ENCODE measurements around the gene ZFHX3. TPM values are rescaled to one million over a fixed set of nuclear protein-coding genes. Genes with fewer than 3 reads are reported as not detected.

Gene ZFHX3
- total and polyA plus RNA-seq, 2 experiments from 2014 or later: 6.7 to 12.2 TPM

- H3K4me1 ChIP-seq (ENCODE audit: low read depth): peaks cover 16% of the 10 kb centered on the region
- no peaks in the 10 kb centered on the region for H3K9me3 ChIP-seq (ENCODE audit: low read depth)
- no peak for DNase-seq (ENCODE audit: low read depth in 1 of 2, low spot score in 1 of 2)
- H3K27ac ChIP-seq: no peak overlapping the region
- TF ChIP-seq CTCF (IDR thresholded peaks at IDR 0.05; ENCODE audit: low read depth, low read length): no peak
- H3K4me3 ChIP-seq: no peak overlapping the region
- H3K27me3 ChIP-seq: no peaks in the 10 kb centered on the region
- no peaks in the 10 kb centered on the region for H3K36me3 ChIP-seq
These were observed 239.2 kb downstream of the ZFHX3 start for GRCh38 chr16:72808754-72809153.

- Histone ChIP-seq H3K27me3 (no peaks in the 10 kb centered on the region), H3K27ac (no peak overlapping the region), H3K4me3 (no peak overlapping the region), H3K9me3 (ENCODE audit: low read depth) (no peaks in the 10 kb centered on the region), H3K36me3 (no peaks in the 10 kb centered on the region), H3K4me1 (ENCODE audit: low read depth) (peaks cover 4% of the 10 kb centered on the region)
- no peak for TF ChIP-seq CTCF (IDR thresholded peaks at IDR 0.05; ENCODE audit: low read depth, low read length)
- no peak for DNase-seq (ENCODE audit: low read depth in 1 of 2, low spot score in 1 of 2)
These were observed 240.7 kb downstream of the ZFHX3 start for GRCh38 chr16:72807245-72807644.

GRCh38 chr16:72805486-72805885, 242.4 kb downstream of the ZFHX3 start:
- H3K36me3 ChIP-seq: no peaks in the 10 kb centered on the region
- no peak overlapping the region for H3K27ac ChIP-seq
- peaks cover 2% of the 10 kb centered on the region for H3K4me1 ChIP-seq (ENCODE audit: low read depth)
- H3K4me3 ChIP-seq: no peak overlapping the region
- no peak for TF ChIP-seq CTCF (IDR thresholded peaks at IDR 0.05; ENCODE audit: low read depth, low read length)
- no peaks in the 10 kb centered on the region for H3K9me3 ChIP-seq (ENCODE audit: low read depth)
- no peaks in the 10 kb centered on the region for H3K27me3 ChIP-seq
- DNase-seq (ENCODE audit: low read depth in 1 of 2, low spot score in 1 of 2): no peak

- Histone ChIP-seq H3K36me3 (peaks cover 3% of the 10 kb centered on the region), H3K27ac (no peak overlapping the region), H3K4me1 (ENCODE audit: low read depth) (peaks cover 7% of the 10 kb centered on the region), H3K9me3 (ENCODE audit: low read depth) (no peaks in the 10 kb centered on the region), H3K4me3 (no peak overlapping the region), H3K27me3 (no peaks in the 10 kb centered on the region)
- no peak for TF ChIP-seq CTCF (IDR thresholded peaks at IDR 0.05; ENCODE audit: low read depth, low read length)
- DNase-seq (ENCODE audit: low read depth in 1 of 2, low spot score in 1 of 2): no peak
These were observed 247.3 kb downstream of the ZFHX3 start for GRCh38 chr16:72800524-72801161.

GRCh38 chr16:72798264-72798663, 249.7 kb downstream of the ZFHX3 start:
- no peak overlapping the region for H3K4me3 ChIP-seq
- no peak for DNase-seq (ENCODE audit: low read depth in 1 of 2, low spot score in 1 of 2)
- peaks cover 7% of the 10 kb centered on the region for H3K4me1 ChIP-seq (ENCODE audit: low read depth)
- no peaks in the 10 kb centered on the region for H3K27me3 ChIP-seq
- H3K27ac ChIP-seq: peak overlapping the region; percentile 68
- H3K9me3 ChIP-seq (ENCODE audit: low read depth): no peaks in the 10 kb centered on the region
- no peak for TF ChIP-seq CTCF (IDR thresholded peaks at IDR 0.05; ENCODE audit: low read depth, low read length)
- H3K36me3 ChIP-seq: peaks cover 3% of the 10 kb centered on the region

All from cardiac muscle cell (in vitro differentiated cells and primary cell).